HG02840 (cell line): Measurements from ENCODE around the gene KL.

ENCODE experiments used
- ATAC-seq: cut with Tn5 transposase; IDR thresholded peaks from one replicate; pipeline ENCODE4 v1.9.1; 2021; ENCODE audit warnings: mild to moderate bottlenecking, moderate library complexity, moderate number of reproducible peaks; ENCODE audit not compliant: unreplicated experiment, low FRiP score

Gene KL

DNA sequence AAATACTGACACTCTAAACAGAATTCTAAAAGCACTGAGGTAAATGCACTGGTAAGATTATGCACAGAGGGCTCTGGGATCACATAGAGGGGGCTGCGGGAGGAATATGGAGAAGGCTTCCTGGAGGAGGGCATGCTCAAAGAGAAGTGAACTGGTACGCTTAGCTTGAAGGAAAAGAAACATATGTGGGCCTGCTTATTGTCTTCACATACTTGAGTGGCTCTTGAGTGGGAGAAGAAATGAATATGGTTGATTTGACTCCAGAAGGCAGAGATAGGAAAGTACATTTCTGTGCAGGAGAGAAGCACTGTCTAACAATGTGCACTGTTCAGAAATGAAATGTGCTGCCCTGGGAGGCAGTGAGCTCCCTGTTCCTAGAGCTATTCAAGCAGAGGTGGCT, 91.1 kb downstream of the KL start:
- ATAC-seq: no peak

GRCh38 chr13:33108620-33109019, 92.4 kb downstream of the KL start:
- ATAC-seq: no peak

GRCh38 chr13:33109271-33109697, 93.1 kb downstream of the KL start:
- ATAC-seq: no peak

GRCh38 chr13:33109801-33110200, 93.6 kb downstream of the KL start:
- no peak for ATAC-seq

- ATAC-seq: no peak
These were observed 94.1 kb downstream of the KL start for GRCh38 chr13:33110386-33110712.

DNA sequence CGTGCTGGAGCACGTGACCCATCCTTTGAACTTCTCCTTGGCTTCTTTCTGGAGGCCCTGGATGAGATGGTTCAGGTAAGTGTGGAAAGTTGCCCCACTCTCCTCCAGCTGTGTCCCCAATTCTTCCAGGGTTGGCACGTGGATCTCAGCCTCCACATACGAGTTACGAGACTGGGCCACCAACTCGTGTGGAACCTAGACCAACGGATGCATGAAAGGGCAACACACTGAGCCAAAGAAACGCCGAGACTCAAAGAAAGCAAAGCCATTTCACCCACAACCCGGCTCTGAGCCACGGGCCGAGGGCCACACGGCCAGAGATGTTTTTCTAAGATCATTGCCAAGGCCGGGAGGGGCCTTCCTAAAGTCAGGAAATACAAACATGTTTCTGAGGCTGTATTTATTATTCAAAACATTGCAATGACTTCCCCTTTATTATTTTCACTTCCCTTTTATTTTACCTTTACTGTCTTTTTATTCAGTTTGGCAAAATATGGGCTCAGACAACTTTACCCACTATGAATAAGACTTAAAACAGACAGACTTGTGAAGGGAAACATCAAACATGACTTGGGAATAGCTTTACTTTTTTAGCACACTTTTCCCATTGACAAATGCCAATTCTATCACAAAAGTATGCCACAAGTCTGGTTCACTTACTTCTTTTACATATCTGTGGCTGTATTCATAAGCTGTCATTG, 94.6 kb downstream of the KL start:
- no peak for ATAC-seq

DNA sequence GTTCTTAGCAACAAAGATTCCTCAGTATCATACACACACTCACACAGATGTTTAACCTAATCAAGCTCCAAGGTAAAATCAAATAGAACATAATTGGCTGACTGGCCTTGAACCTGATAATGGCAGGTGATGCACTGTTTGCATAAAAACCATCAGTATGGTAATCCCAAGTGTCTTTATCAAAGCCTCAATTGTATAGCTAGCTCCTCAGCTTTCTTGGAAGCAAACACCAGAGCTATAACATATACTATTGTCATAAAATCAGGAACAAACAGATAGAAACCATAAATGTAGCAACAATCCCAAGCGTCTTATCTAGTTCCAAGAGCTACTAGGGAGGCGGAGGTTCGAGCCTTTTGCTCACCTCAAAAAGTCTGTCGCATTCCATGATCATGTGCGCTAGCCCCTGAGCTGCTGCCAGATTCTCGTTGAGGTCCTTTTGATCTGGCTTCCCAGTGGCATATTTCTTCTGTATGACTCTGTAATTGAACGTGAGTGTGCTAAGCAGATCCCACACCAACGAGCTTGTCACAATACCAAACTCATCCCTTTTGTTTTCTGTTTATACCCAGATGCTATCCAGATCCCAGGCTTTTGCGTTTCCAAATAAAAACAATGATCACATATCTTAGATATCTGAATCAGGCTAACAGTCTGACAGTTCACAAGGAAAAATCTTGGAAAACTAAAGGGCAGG, 95.3 kb downstream of the KL start:
- no peak for ATAC-seq

DNA sequence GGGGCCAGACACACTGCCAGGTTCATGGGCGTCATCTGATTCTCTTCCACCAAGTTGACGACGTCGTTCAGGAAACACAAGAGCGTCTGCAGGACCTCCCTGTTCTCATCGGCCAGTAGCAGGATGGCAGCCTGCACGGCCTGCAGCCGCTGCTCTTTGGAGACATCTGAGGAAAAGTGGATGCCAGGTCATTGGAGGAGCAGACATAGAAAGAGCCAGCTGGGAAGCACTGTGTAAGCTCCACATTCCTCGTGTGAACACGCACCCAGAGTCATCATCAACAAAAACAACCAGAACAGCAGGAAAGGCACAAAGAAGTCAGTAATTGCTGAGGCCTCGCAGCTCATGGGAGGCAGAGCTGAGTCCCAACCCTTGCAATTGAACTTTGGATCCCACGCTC, 96.5 kb downstream of the KL start:
- no peak for ATAC-seq

- ATAC-seq: no peak
These were observed 97.9 kb downstream of the KL start for GRCh38 chr13:33114146-33114545.

DNA sequence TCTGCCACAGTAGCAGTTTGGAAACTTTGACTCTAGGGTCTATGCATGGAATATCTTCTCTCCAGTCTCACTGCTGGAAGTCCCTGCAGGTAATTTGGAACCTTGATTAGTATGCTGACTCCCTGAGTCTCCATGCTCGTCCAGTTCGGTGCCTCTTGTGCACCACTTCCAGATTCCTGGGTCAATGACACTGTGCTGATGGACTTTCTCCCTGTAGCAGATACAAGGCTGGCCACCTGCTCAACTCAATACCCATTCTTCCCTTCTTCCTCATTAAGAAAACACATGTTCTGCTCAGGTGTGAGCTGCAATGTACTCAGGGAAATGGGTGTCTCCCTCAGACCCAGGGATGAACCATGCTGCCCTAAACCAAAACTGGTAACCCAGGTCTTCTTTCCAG, 99.1 kb downstream of the KL start:
- no peak for ATAC-seq
